GM18870 (cell line): ENCODE measurements around the gene PKP3.
A peak's percentile ranks its signal among the peaks of the same experiment; 100 is the strongest.

Source experiments
- ATAC-seq: cut with Tn5 transposase; IDR thresholded peaks from one replicate; pipeline ENCODE4 v1.9.1; 2021; ENCODE audit warnings: moderate library complexity; ENCODE audit not compliant: unreplicated experiment

Gene PKP3

GRCh38 chr11:444396-445144 is 50.6 kb downstream of the PKP3 start:
- ATAC-seq, result no peak

- no peak for ATAC-seq
These were observed 52.0 kb downstream of the PKP3 start for GRCh38 chr11:445765-446588.

GRCh38 chr11:446891-447290 is 52.9 kb downstream of the PKP3 start:
- ATAC-seq, result no peak

- ATAC-seq, result no peak
These were observed 54.1 kb downstream of the PKP3 start for GRCh38 chr11:447923-448731.

GRCh38 chr11:449889-450808 is 56.1 kb downstream of the PKP3 start, which contains the start of gene PTDSS2:
Gene PTDSS2 (plus strand): TSS chr11:450279. CDS start chr11:450456, 177 bp downstream.
- peak; percentile 64 for ATAC-seq

- no peak for ATAC-seq
These were observed 56.9 kb downstream of the PKP3 start for GRCh38 chr11:450809-451451.

GRCh38 chr11:451738-452137 is 57.7 kb downstream of the PKP3 start:
- ATAC-seq, result no peak

GRCh38 chr11:452203-452744 is 58.3 kb downstream of the PKP3 start:
- no peak for ATAC-seq

GRCh38 chr11:452916-453527 is 59.0 kb downstream of the PKP3 start:
- no peak for ATAC-seq

- no peak for ATAC-seq
These were observed 59.6 kb downstream of the PKP3 start for GRCh38 chr11:453564-453963.

- no peak for ATAC-seq
These were observed 60.0 kb downstream of the PKP3 start for GRCh38 chr11:454043-454442.
